Body of pancreas (tissue), 4 donors: ENCODE data around the gene MARS1.

ENCODE experiments used
- POLR2A ChIP-seq, 3 donors: fragments of 450-650 bp; IDR thresholded peaks; one replicate each; pipeline ENCODE4 v1.6.1; 2016; ENCODE audit warnings: antibody characterized with exemption in 3 of 3, mild to moderate bottlenecking in 2 of 3
- TF ChIP-seq, protein P1 (sequence below), 7 experiments: fragments of 450-650 bp in 4 of 7; fragments of 200-600 bp in 3 of 7; sonication (generic) in 3 of 7; IDR thresholded peaks; one replicate each; pipeline ENCODE4 v1.5.1; 2016 to 2019; ENCODE audit warnings: antibody characterized with exemption in 7 of 7

GRCh38 chr12:57528176-57528575 lies 40.3 kb downstream of the MARS1 start:
- TF ChIP-seq, protein P1, sequence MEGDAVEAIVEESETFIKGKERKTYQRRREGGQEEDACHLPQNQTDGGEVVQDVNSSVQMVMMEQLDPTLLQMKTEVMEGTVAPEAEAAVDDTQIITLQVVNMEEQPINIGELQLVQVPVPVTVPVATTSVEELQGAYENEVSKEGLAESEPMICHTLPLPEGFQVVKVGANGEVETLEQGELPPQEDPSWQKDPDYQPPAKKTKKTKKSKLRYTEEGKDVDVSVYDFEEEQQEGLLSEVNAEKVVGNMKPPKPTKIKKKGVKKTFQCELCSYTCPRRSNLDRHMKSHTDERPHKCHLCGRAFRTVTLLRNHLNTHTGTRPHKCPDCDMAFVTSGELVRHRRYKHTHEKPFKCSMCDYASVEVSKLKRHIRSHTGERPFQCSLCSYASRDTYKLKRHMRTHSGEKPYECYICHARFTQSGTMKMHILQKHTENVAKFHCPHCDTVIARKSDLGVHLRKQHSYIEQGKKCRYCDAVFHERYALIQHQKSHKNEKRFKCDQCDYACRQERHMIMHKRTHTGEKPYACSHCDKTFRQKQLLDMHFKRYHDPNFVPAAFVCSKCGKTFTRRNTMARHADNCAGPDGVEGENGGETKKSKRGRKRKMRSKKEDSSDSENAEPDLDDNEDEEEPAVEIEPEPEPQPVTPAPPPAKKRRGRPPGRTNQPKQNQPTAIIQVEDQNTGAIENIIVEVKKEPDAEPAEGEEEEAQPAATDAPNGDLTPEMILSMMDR (IDR thresholded peaks at IDR 0.05) = no peak
- TF ChIP-seq POLR2A (IDR thresholded peaks at IDR 0.05) = no peak
